Measurements from ENCODE around the gene ARGFX. TPM values are rescaled to one million over a fixed set of nuclear protein-coding genes. Genes with fewer than 3 reads are reported as not detected.

Gene ARGFX
- total and polyA plus RNA-seq, 2 of the 13 experiments (the other 11 are each of a cell fraction or from before 2014, with no cell fraction given) = not detected

DNA sequence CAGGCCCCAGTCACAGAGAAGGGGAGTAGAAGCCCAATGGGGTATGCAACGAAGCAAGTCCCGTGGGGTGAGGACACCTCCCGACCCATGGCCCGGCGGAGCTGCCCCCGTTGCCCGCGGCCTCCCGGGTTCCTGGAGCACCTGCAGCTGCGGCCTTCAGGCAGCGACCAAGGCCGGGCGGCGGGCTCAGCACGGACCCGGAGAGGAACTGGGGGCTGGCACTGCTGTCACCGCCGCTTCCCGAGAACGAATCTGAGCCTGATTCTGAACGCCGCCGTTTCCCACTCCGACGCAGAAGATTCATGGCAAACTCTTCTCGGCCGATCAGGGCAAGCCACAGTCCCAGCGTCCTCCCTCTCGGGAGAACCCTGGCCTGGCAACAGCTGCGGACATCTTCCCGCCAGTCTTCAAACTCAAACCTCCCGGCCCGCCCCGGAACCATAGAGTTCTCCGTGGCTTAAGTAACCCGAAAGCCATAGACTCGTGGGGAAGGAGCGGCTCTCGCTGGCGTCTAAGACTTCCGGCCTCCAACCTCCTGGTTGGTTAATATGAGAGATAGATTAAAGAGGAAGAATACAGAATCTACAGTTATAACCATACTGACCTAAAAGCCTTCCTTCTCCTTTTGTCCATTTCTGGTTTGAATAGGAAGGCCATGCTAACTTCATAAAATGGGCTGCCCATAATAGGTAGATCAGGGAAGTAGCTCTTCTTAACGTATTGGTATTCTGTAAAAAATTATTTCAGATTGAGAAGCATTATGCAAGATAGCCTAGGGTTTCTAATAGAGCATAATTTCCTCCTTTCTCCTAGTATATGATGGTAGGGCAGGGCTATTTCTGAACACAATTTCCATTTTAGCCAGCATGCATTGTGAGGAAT, 21.9 kb upstream of the ARGFX start, which contains the start of gene POLQ (continued):
- no peak for TF ChIP-seq CC2D1A (CRISPR knock-in tag; IDR thresholded peaks at IDR 0.05)
- no peak for TF ChIP-seq THYN1 (CRISPR knock-in tag; IDR thresholded peaks at IDR 0.05; ENCODE audit: borderline replicate concordance, low read depth)
- TF ChIP-seq NR2C2 (CRISPR knock-in tag; IDR thresholded peaks at IDR 0.05; ENCODE audit: borderline replicate concordance) = peak; percentile 57; the same call in 1 of the 2 replicates
- TF ChIP-seq, protein P1, sequence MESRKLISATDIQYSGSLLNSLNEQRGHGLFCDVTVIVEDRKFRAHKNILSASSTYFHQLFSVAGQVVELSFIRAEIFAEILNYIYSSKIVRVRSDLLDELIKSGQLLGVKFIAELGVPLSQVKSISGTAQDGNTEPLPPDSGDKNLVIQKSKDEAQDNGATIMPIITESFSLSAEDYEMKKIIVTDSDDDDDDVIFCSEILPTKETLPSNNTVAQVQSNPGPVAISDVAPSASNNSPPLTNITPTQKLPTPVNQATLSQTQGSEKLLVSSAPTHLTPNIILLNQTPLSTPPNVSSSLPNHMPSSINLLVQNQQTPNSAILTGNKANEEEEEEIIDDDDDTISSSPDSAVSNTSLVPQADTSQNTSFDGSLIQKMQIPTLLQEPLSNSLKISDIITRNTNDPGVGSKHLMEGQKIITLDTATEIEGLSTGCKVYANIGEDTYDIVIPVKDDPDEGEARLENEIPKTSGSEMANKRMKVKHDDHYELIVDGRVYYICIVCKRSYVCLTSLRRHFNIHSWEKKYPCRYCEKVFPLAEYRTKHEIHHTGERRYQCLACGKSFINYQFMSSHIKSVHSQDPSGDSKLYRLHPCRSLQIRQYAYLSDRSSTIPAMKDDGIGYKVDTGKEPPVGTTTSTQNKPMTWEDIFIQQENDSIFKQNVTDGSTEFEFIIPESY (CRISPR knock-in tag; IDR thresholded peaks at IDR 0.05) = no peak
- peak; percentile 19; the same call in 1 of the 2 replicates for TF ChIP-seq TGIF2 (CRISPR knock-in tag; IDR thresholded peaks at IDR 0.05)
- TF ChIP-seq KLF16 (CRISPR knock-in tag; IDR thresholded peaks at IDR 0.05) = peak in 1 of 2 experiments; percentile 75; a peak in 1 of 4 replicates
- 0 out of 2 replicates have a peak, but pooled peaks have one; percentile 41 for TF ChIP-seq ZNF790 (CRISPR knock-in tag; IDR thresholded peaks at IDR 0.05; ENCODE audit: borderline replicate concordance)
- peak; percentile 43; the same call in 1 of the 2 replicates for TF ChIP-seq ZNF558 (CRISPR knock-in tag; IDR thresholded peaks at IDR 0.05; ENCODE audit: borderline replicate concordance)
- TF ChIP-seq ZFAT (CRISPR knock-in tag; conservative IDR thresholded peaks at IDR 0.05) = 0 out of 2 replicates have a peak, but pooled peaks have one; percentile 52
- TF ChIP-seq, protein P2, sequence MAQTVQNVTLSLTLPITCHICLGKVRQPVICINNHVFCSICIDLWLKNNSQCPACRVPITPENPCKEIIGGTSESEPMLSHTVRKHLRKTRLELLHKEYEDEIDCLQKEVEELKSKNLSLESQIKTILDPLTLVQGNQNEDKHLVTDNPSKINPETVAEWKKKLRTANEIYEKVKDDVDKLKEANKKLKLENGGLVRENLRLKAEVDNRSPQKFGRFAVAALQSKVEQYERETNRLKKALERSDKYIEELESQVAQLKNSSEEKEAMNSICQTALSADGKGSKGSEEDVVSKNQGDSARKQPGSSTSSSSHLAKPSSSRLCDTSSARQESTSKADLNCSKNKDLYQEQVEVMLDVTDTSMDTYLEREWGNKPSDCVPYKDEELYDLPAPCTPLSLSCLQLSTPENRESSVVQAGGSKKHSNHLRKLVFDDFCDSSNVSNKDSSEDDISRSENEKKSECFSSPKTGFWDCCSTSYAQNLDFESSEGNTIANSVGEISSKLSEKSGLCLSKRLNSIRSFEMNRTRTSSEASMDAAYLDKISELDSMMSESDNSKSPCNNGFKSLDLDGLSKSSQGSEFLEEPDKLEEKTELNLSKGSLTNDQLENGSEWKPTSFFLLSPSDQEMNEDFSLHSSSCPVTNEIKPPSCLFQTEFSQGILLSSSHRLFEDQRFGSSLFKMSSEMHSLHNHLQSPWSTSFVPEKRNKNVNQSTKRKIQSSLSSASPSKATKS (CRISPR knock-in tag; IDR thresholded peaks at IDR 0.05) = no peak
- no peak for TF ChIP-seq RBM39 (IDR thresholded peaks at IDR 0.05; ENCODE audit: low read depth, low read length, poor library complexity, severe bottlenecking)
- no peak for TF ChIP-seq ZNF354B (CRISPR knock-in tag; IDR thresholded peaks at IDR 0.05)
- TF ChIP-seq FOXK2 (IDR thresholded peaks at IDR 0.05) = no peak
- TF ChIP-seq HMG20A (CRISPR knock-in tag; IDR thresholded peaks at IDR 0.05; ENCODE audit: borderline replicate concordance) = no peak
- no peak for TF ChIP-seq KAT7 (CRISPR knock-in tag; IDR thresholded peaks at IDR 0.05; ENCODE audit: borderline replicate concordance)
- TF ChIP-seq SYNCRIP (IDR thresholded peaks at IDR 0.05; ENCODE audit: insufficient read depth, low read depth, low read length) = no peak
- TF ChIP-seq MTA1 (CRISPR knock-in tag; IDR thresholded peaks at IDR 0.05; ENCODE audit: borderline replicate concordance) = no peak
- no peak for TF ChIP-seq ATM (IDR thresholded peaks at IDR 0.05; ENCODE audit: borderline replicate concordance)
- no peak for TF ChIP-seq ZNF10 (CRISPR knock-in tag; IDR thresholded peaks at IDR 0.05; ENCODE audit: borderline replicate concordance, low read depth)
- peak; percentile 74; the same call in 1 of the 2 replicates for TF ChIP-seq NKX3-1 (CRISPR knock-in tag; IDR thresholded peaks at IDR 0.05)
- TF ChIP-seq MEIS1 (CRISPR knock-in tag; IDR thresholded peaks at IDR 0.05; ENCODE audit: borderline replicate concordance) = no peak
- no peak for TF ChIP-seq CHCHD3 (CRISPR knock-in tag; IDR thresholded peaks at IDR 0.05)
- TF ChIP-seq PRMT3 (CRISPR knock-in tag; IDR thresholded peaks at IDR 0.05; ENCODE audit: borderline replicate concordance, low read depth) = no peak
- TF ChIP-seq, protein P3, sequence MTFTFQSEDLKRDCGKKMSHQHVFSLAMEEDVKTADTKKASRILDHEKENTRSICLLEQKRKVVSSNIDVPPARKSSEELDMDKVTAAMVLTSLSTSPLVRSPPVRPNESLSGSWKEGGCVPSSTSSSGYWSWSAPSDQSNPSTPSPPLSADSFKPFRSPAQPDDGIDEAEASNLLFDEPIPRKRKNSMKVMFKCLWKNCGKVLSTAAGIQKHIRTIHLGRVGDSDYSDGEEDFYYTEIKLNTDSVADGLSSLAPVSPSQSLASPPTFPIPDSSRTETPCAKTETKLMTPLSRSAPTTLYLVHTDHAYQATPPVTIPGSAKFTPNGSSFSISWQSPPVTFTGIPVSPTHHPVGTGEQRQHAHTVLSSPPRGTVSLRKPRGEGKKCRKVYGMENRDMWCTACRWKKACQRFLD (CRISPR knock-in tag; IDR thresholded peaks at IDR 0.05; ENCODE audit: borderline replicate concordance) = no peak

All from HepG2 (cell line).